Body of pancreas (tissue), 4 donors: Measurements from ENCODE around the gene CKAP4.

Source experiments
- POLR2A ChIP-seq, 3 donors: fragments of 450-650 bp; IDR thresholded peaks; one replicate each; pipeline ENCODE4 v1.6.1; 2016; ENCODE audit warnings: antibody characterized with exemption in 3 of 3, mild to moderate bottlenecking in 2 of 3
- TF ChIP-seq, protein P1 (sequence below), 7 experiments: fragments of 450-650 bp in 4 of 7; fragments of 200-600 bp in 3 of 7; sonication (generic) in 3 of 7; IDR thresholded peaks; one replicate each; pipeline ENCODE4 v1.5.1; 2016 to 2019; ENCODE audit warnings: antibody characterized with exemption in 7 of 7

DNA sequence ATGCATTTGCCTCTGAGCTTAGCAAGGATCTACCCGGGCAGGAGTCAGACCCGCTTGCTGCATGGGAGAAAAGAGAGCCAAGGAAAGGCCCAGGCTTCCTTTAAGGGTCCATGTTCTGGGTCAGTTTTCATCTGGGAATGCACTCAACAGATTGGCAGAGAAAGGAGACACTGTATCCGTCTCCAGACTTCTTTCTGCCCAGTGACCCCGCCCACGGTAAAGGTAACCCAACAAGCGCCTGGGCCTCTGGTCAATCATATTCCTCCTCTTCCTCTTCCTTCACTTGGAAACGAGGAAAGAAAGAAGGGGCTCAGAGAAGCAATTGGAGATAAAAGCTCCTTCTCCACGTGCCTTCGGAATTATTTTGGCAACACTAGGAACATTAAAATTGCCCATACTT lies 27.6 kb upstream of the CKAP4 start:
- TF ChIP-seq, protein P1, sequence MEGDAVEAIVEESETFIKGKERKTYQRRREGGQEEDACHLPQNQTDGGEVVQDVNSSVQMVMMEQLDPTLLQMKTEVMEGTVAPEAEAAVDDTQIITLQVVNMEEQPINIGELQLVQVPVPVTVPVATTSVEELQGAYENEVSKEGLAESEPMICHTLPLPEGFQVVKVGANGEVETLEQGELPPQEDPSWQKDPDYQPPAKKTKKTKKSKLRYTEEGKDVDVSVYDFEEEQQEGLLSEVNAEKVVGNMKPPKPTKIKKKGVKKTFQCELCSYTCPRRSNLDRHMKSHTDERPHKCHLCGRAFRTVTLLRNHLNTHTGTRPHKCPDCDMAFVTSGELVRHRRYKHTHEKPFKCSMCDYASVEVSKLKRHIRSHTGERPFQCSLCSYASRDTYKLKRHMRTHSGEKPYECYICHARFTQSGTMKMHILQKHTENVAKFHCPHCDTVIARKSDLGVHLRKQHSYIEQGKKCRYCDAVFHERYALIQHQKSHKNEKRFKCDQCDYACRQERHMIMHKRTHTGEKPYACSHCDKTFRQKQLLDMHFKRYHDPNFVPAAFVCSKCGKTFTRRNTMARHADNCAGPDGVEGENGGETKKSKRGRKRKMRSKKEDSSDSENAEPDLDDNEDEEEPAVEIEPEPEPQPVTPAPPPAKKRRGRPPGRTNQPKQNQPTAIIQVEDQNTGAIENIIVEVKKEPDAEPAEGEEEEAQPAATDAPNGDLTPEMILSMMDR (IDR thresholded peaks at IDR 0.05), result no peak
- no peak for TF ChIP-seq POLR2A (IDR thresholded peaks at IDR 0.05)
